ENCODE results near the gene ABCB8. TPM values are rescaled to one million over a fixed set of nuclear protein-coding genes. Genes with fewer than 3 reads are reported as not detected.

Gene ABCB8
- total and polyA plus RNA-seq, 9 of the 15 experiments (the other 6 are each of a cell fraction or from before 2014, with no cell fraction given) = 7.6 to 106 (median 36.3) TPM

GRCh38 chr7:151028131-151028947 is at the start of gene ABCB8 (continued):
- TF ChIP-seq NFYB (IDR thresholded peaks at IDR 0.05; ENCODE audit: extremely low read depth, insufficient read length) (peak; percentile 99), CHAMP1 (IDR thresholded peaks at IDR 0.05) (no peak), RBM22 (IDR thresholded peaks at IDR 0.05; ENCODE audit: low read depth, low read length, poor library complexity, severe bottlenecking) (peak; percentile 21), ZNF589 (CRISPR knock-in tag; IDR thresholded peaks at IDR 0.05; ENCODE audit: low read depth) (peak; percentile 88; the same call in 1 of the 2 replicates), SMAD1 (IDR thresholded peaks at IDR 0.05; ENCODE audit: low read depth, low read length, partially characterized antibody) (no peak), ZFX (CRISPR knock-in tag; IDR thresholded peaks at IDR 0.05) (peak; percentile 98), SP1 (CRISPR knock-in tag; IDR thresholded peaks at IDR 0.05) (peak; percentile 97), FOXO4 (CRISPR knock-in tag; IDR thresholded peaks at IDR 0.05) (no peak), CREB3L1 (IDR thresholded peaks at IDR 0.05; ENCODE audit: borderline replicate concordance, low read depth) (peak; percentile 98), PKNOX1 (IDR thresholded peaks at IDR 0.05) (peak; percentile 100), PTRF (tag; IDR thresholded peaks at IDR 0.05) (no peak), KLF6 (CRISPR knock-in tag; IDR thresholded peaks at IDR 0.05; ENCODE audit: borderline replicate concordance) (peak; percentile 80; the same call in 1 of the 2 replicates), ZFP1 (CRISPR knock-in tag; IDR thresholded peaks at IDR 0.05) (0 out of 2 replicates have a peak, but pooled peaks have one; percentile 47), KDM1A (IDR thresholded peaks at IDR 0.05) (no peak), C11orf30 (IDR thresholded peaks at IDR 0.05; ENCODE audit: low read depth) (peak; percentile 100), CBFA2T2 (conservative IDR thresholded peaks at IDR 0.05) (no peak), STAT6 (CRISPR knock-in tag; IDR thresholded peaks at IDR 0.05) (peak; percentile 66; the same call in 1 of the 2 replicates)

Measured in K562 (cell line).